SH-SY5Y (cell line): Measurements from ENCODE around the gene DDX18.

ENCODE experiments used
- GATA2 ChIP-seq: IDR thresholded peaks from 2 replicates; pipeline ENCODE4 v1.6.1; 2011; ENCODE audit warnings: mild to moderate bottlenecking, low read depth, low read length
- GATA3 ChIP-seq: IDR thresholded peaks from 2 replicates; pipeline ENCODE4 v1.6.1; 2011; ENCODE audit warnings: low read depth, mild to moderate bottlenecking, low read length, moderate library complexity

Gene DDX18

GRCh38 chr2:117828870-117829269 lies 14.4 kb downstream of the DDX18 start:
- no peak for TF ChIP-seq GATA3
- TF ChIP-seq GATA2, result no peak

DNA sequence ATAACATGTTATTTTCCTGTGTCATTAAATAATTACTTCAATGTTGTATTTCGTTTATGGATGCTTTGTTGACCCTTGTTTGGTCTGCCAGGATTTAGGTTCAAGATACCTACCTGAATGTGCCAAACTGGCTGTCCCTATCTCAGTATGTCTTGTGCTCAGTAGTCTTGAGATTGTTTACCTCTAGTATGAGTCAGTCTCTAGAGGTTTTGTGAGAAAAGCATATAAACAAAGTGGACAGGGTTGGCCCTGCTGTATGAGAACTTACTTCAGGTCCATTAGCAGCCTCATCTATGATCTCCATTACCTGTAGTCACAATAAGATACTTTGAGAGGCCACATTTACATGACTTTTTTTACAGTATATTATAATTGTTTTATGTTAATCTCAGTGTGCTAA lies 17.8 kb downstream of the DDX18 start:
- TF ChIP-seq GATA2 (no peak), GATA3 (no peak)

GRCh38 chr2:117832905-117833613 lies 18.6 kb downstream of the DDX18 start:
- TF ChIP-seq GATA3 (no peak), GATA2 (no peak)

DNA sequence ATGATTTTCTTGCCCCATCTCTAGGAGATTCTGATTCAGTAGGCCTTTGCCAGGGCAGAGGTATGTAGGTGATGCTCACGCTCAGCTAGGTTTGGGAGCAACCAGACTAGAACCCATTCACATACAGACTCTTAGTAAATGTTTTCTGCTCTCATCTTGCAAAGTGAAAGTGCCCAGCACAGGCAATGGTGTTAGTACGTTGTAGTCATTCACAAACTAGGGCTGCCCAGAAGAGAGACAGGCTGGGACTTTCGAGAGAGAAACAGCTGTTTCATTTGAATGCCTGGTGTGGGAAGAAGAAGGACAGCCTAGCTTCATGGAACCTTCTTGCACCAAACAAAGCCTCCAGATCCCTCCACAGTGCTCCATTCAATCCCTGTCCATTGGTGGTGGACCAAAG lies 19.4 kb downstream of the DDX18 start:
- TF ChIP-seq GATA2 (no peak), GATA3 (no peak)

DNA sequence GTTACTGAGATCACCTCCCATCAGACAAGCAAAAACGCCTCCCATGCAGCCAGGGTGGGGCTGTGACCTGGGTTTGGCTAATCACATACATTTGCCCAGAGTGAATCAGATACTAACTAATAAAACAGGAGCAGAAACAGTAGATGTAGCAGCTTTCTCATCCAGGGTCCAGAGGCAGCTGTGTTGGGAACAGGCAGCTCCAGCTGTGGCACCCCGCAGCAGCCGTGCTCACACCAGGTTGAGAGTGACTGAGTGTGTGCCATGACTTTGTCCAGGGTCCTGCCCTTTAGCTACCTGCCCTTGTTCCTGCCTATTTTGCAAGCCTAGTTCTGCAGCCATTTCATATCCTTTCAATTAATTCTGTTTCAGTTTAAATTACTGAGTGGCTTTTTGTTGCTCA lies 20.5 kb downstream of the DDX18 start:
- TF ChIP-seq GATA3 (no peak), GATA2 (no peak)

- TF ChIP-seq GATA2 (no peak), GATA3 (no peak)
Observed at GRCh38 chr2:117835990-117836760, 21.7 kb downstream of the DDX18 start.

DNA sequence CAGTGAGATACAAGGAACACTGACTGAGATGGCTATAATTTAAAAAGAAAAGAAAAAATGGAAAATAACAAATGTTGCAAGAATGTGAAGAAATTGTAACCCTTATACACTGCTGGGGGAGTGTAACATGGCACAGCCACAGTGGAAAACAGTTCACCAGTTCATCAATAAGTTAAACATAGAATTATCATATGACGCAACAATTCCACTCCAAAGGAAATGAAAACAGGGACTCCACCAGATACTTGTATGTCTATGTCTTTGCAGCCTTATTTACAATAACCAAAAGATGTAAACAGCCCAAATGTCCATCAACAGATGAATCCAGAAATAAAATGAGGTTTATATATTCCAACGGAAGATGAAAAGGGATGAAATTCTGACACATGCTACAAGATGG lies 30.8 kb downstream of the DDX18 start:
- TF ChIP-seq GATA2, result no peak
- TF ChIP-seq GATA3, result no peak

GRCh38 chr2:117850015-117850414 lies 35.5 kb downstream of the DDX18 start:
- TF ChIP-seq GATA3, result no peak
- TF ChIP-seq GATA2, result no peak

DNA sequence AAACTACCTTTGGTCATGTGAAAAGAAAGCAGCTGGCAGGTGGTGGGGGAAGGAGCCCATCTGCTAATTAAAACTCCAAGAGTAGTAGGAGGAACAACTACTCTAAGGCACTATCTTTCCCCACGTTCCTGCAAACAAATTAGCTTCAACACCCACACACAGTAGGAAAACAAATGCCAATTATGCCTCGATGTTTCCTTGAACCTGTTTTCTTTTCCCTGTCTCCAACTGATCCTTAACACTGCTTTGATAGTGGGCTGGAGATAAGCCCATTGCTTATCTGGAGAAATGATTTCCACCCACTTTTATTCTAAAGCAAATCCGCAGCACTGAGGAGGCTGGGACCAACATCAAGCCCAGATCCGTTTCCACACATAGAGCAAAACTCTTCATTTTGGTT lies 36.0 kb downstream of the DDX18 start:
- TF ChIP-seq GATA2 (no peak), GATA3 (no peak)

DNA sequence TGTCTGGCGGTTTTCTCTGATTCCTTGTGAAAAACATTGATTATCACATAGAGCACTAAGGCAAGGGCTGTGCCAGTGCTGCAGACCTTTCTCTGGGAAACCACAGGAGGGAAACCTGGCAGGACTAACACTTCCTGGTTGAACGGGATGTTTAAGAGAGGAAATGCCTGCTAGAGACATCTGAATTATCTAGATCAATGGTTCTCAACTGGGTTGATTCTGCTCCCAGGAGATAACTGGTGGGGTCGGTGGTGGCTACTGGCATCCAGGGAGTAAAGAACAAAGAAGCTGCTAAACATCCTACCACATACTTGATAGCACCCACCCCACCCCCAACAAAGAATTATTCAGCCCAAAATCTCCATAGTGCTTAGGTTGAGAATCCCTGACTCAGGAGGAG lies 37.5 kb downstream of the DDX18 start:
- TF ChIP-seq GATA3, result no peak
- TF ChIP-seq GATA2, result no peak

DNA sequence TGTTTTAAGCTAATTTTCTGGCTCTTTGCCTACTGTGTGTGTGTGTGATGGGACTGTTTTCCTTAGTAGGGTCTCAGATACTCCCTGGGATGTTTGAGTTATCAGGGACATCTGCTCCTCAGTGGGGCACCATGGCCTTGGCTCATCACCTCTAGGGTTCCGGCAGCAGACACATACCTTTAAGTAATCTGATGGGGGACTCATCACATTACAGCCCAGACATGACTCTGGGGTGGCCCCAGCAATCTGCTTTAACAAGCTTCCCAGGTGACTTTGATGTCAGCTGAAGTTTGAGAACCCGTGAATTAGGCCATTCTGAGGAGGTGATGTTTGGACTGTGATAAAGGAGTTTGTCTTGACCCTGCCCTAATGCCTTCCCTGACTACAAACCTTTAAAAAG lies 38.8 kb downstream of the DDX18 start:
- TF ChIP-seq GATA2 (no peak), GATA3 (no peak)

DNA sequence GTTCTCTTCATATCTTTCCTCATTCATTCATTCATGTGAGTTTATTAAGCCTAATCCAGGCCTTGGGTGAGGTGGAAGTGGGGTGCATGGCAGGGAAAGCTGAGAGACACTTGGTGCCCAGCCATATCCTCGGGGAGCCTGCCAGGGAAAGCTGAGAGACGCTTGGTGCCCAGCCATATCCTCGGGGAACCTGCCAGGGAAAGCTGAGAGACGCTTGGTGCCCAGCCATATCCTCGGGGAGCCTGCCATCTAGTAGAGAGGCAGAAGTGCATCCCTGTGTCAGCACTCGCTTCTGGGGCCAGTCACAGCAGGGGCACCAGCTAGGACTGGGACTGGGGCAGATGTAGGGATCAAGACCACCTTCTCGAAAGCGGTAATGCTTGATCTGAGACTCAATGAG lies 39.4 kb downstream of the DDX18 start:
- no peak for TF ChIP-seq GATA2
- TF ChIP-seq GATA3, result no peak

GRCh38 chr2:117854610-117855009 lies 40.1 kb downstream of the DDX18 start:
- no peak for TF ChIP-seq GATA2
- TF ChIP-seq GATA3, result no peak

DNA sequence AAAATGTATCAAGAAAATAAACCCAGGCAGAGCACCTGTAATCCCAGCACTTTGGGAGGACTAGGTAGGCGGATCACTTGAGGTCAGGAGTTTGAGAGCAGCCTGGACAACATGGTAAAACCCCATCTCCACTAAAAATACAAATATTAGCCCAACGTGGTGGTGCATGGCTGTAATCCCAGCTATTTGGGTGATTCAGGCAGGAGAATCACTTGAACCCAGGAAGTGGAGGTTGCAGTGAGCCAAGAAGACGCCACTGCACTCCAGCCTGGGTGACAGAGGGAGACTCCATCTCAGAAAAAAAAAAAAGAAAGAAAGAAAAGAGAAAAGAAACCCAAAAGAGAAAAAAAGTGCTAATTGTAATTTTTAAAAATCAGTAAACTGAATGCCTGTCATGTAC lies 41.4 kb downstream of the DDX18 start:
- TF ChIP-seq GATA3 (no peak), GATA2 (no peak)

- TF ChIP-seq GATA2, result no peak
- no peak for TF ChIP-seq GATA3
Observed at GRCh38 chr2:117856415-117857210, 42.1 kb downstream of the DDX18 start.

- TF ChIP-seq GATA2, result no peak
- no peak for TF ChIP-seq GATA3
Observed at GRCh38 chr2:117858336-117858735, 43.8 kb downstream of the DDX18 start.
